A549 treated with Mapracorat at 1 μM for 4 hours (cell line): ENCODE measurements around the gene SARS2. TPM values are rescaled to one million over a fixed set of nuclear protein-coding genes. Genes with fewer than 3 reads are reported as not detected.

Source experiments
- total RNA-seq: library from RNA; stranded (reverse); fragments of 200-300 nt; extraction: Qiagen RNA extraction; gene quantifications from 5 replicates; pipeline ENCODE4 v1.2.3, GENCODE V29; 2022

SARS2 gene, protein sequence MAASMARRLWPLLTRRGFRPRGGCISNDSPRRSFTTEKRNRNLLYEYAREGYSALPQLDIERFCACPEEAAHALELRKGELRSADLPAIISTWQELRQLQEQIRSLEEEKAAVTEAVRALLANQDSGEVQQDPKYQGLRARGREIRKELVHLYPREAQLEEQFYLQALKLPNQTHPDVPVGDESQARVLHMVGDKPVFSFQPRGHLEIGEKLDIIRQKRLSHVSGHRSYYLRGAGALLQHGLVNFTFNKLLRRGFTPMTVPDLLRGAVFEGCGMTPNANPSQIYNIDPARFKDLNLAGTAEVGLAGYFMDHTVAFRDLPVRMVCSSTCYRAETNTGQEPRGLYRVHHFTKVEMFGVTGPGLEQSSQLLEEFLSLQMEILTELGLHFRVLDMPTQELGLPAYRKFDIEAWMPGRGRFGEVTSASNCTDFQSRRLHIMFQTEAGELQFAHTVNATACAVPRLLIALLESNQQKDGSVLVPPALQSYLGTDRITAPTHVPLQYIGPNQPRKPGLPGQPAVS
- total RNA-seq = 44.7 to 57.3 TPM (median 51.6 TPM) in 5 replicates

DNA sequence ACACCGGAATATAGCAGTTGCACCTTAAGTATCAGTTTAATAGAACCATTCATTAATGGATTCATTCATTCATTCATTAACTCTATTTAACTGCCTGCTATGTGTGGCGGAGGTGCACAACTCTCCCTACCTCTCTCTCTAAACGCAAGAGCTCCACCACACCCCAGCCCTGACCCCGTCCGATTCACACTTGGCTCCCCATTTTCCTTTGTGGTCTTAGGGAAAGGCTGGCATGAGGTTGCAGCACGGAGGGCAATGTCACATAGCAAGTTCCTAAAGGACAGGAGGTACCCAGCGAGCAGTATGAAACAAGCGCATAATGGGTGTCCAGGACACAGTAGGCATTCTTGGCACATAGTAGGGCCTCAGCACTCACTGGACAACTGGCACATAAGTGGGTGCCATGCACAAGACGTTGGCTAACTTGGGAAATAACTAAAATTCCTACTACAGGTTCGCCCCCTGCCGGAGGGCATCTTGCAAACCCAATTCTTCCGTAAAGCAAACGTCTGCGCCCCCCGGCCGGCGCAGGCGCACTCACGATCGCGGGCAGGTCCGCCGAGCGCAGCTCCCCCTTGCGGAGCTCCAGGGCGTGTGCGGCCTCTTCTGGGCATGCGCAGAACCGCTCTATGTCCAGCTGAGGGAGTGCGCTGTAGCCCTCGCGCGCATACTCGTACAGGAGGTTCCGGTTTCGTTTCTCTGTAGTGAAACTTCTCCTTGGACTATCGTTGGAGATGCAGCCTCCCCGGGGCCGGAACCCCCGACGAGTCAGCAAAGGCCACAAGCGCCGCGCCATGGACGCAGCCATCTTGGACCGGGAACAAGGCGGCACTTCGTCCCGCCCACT lies at the start of gene SARS2:
Gene SARS2 (minus strand): TSS at position 835 of the 847 bp plus-strand sequence. CDS start 27 bp downstream, at position 808.

GRCh38 chr19:38975214-38975860 lies 44.8 kb upstream of the SARS2 start, which contains the start of gene FBXO17:
FBXO17 (minus strand) TSS chr19:38975742; CDS start chr19:38950319, 25,423 bp downstream.

GRCh38 chr19:38930776-38931520 lies 385 bp upstream of the SARS2 start, which contains the start of gene MRPS12:
MRPS12 (plus strand) TSS chr19:38930944; CDS start chr19:38931295, 351 bp downstream.

DNA sequence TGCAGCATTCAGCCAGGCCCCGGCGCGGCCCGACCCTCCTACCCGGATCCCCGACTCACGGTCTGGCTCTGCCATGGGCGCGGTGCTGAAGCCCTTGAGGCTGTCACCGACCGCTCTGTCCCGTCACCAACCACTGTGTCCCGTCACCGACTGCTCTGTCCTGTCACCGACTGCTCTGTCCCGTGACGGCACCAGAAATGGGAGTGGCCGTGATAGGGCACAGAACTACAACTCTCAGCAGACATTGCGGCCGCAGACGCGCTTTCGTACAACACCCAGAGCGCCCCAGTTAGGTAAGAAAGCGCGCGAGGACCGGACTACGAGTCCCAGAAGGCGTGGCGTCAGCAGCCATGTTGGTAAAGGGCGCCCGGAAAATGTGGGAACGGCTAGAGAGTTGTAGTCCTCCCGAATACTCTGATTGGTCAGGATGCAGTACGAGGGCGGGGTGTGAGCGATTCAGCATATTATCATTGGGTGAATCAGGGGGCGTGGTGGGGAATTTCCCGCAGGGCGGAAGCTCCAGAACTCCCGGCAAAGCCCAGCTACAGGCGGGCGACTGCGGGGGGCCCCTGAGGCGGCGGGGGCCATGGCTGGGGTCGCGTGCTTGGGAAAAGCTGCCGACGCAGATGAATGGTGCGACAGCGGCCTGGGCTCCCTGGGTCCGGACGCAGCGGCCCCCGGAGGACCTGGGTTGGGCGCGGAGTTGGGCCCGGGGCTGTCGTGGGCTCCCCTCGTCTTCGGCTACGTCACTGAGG lies 30.9 kb downstream of the SARS2 start, which contains the start of the genes NFKBIB and SIRT2:
Gene NFKBIB (plus strand): TSS at position 523 of the 755 bp plus-strand sequence. CDS start 64 bp downstream, at position 587.
Gene SIRT2 (minus strand): TSS at position 172 of the 755 bp plus-strand sequence. CDS start 97 bp downstream, at position 75.

GRCh38 chr19:38877781-38878574 lies 52.6 kb downstream of the SARS2 start, which contains the start of gene RINL:
RINL (minus strand) TSS chr19:38878275; CDS start chr19:38876742, 1,533 bp downstream.

Other genes with a start within 250 kb of the SARS2 start
- 3.8 to 7.2 TPM (median 6.3 TPM) in 5 replicates for gene CAPN12, start 186.3 kb downstream of the SARS2 start, total RNA-seq
- not detected in 5 replicates for gene LGALS7, start 157.2 kb downstream of the SARS2 start, total RNA-seq
- gene LGALS7B, start 141.6 kb downstream of the SARS2 start, total RNA-seq = 0.48 to 0.86 TPM (median 0.57 TPM) in 3 of 5 replicates, not detected in the others
- 0.41 to 0.74 TPM (median 0.63 TPM) in 5 replicates for gene LGALS4, start 117.8 kb downstream of the SARS2 start, total RNA-seq
- gene ECH1, start 99.0 kb downstream of the SARS2 start, total RNA-seq = 272 to 390 TPM (median 289 TPM) in 5 replicates
- 317 to 386 TPM (median 357 TPM) in 5 replicates for gene HNRNPL, start 80.8 kb downstream of the SARS2 start, total RNA-seq
- 1.9 to 2.7 TPM (median 2.4 TPM) in 5 replicates for gene RINL, start 52.5 kb downstream of the SARS2 start, total RNA-seq
- gene SIRT2, start 31.1 kb downstream of the SARS2 start, total RNA-seq = 32.8 to 40.0 TPM (median 37.6 TPM) in 5 replicates
- 61.9 to 127 TPM (median 100 TPM) in 5 replicates for gene NFKBIB, start 30.8 kb downstream of the SARS2 start, total RNA-seq
- 0.53 to 1.3 TPM (median 1.0 TPM) in 5 replicates for gene CCER2, start 18.6 kb downstream of the SARS2 start, total RNA-seq
- 200 to 304 TPM (median 264 TPM) in 5 replicates for gene MRPS12, start 181 bp upstream of the SARS2 start, total RNA-seq
- 59.5 to 82.4 TPM (median 78.3 TPM) in 5 replicates for gene FBXO17, start 45.0 kb upstream of the SARS2 start, total RNA-seq
- 2.8 to 4.4 TPM (median 3.6 TPM) in 5 replicates for gene FBXO27, start 101.8 kb upstream of the SARS2 start, total RNA-seq
- gene ACP7, start 153.6 kb upstream of the SARS2 start, total RNA-seq = 0.05 to 0.17 TPM in 2 of 5 replicates, not detected in the others
- gene PAK4, start 195.0 kb upstream of the SARS2 start, total RNA-seq = 82.2 to 115 TPM (median 108 TPM) in 5 replicates